ENCODE measurements around the gene WIF1.

DNA sequence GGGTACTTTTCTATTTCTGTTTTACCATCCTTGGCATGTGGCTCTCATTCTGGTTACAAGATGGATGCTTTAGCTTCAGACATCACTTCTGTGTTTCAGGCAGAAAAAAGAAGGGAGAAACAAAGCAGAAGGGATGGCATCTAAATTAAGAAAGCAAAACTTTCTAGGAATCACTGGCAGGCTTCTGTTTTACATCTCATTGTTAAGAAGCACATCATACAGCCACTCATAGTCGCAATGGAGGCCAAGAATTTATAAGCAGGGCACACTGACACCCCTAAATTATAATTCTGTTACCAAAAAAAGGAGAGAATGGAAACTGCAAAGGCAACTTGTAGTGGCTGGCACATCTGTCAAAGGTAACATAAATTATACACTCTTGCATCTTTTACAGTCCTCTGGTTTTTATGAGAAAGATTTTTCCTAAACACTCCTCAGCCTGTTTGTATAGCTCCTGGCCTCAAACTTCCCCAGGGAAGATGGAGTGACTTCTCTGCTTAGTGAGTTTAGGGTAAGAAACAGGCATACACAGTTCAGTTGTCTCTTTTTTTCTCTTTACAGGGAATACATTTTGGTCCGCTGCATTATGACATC lies 26.3 kb upstream of the WIF1 start:
- TF ChIP-seq, protein P1, sequence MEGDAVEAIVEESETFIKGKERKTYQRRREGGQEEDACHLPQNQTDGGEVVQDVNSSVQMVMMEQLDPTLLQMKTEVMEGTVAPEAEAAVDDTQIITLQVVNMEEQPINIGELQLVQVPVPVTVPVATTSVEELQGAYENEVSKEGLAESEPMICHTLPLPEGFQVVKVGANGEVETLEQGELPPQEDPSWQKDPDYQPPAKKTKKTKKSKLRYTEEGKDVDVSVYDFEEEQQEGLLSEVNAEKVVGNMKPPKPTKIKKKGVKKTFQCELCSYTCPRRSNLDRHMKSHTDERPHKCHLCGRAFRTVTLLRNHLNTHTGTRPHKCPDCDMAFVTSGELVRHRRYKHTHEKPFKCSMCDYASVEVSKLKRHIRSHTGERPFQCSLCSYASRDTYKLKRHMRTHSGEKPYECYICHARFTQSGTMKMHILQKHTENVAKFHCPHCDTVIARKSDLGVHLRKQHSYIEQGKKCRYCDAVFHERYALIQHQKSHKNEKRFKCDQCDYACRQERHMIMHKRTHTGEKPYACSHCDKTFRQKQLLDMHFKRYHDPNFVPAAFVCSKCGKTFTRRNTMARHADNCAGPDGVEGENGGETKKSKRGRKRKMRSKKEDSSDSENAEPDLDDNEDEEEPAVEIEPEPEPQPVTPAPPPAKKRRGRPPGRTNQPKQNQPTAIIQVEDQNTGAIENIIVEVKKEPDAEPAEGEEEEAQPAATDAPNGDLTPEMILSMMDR (conservative IDR thresholded peaks at IDR 0.05 in 1 of 2, IDR thresholded peaks at IDR 0.05 in 1 of 2; ENCODE audit: low read depth in 1 of 2, low read length in 2 of 2) = no peak
- no peak for TF ChIP-seq EZH2 (IDR thresholded peaks at IDR 0.05; ENCODE audit: low read length, missing control alignments)

All from fibroblast of lung (primary cell).